NCI-H1048 (cell line): ENCODE results near the gene GABBR2.

ENCODE experiments used
- DNase-seq: peaks from one replicate; lab custom pipeline; 2025; lab: John Stamatoyannopoulos, UW

Gene GABBR2

GRCh38 chr9:98721643-98722042 lies 12.9 kb upstream of the GABBR2 start:
- no peak for DNase-seq

GRCh38 chr9:98720402-98720801 lies 11.7 kb upstream of the GABBR2 start:
- DNase-seq: no peak

GRCh38 chr9:98719055-98719454 lies 10.3 kb upstream of the GABBR2 start:
- DNase-seq: no peak

GRCh38 chr9:98714833-98715232 lies 6.1 kb upstream of the GABBR2 start:
- DNase-seq: no peak

GRCh38 chr9:98712987-98713386 lies 4.3 kb upstream of the GABBR2 start:
- DNase-seq: no peak

GRCh38 chr9:98709968-98710965 lies 1.5 kb upstream of the GABBR2 start:
- no peak for DNase-seq

GRCh38 chr9:98708103-98708932 lies 417 bp downstream of the GABBR2 start:
- DNase-seq: no peak

GRCh38 chr9:98707166-98708102 lies 1.3 kb downstream of the GABBR2 start:
- no peak for DNase-seq

GRCh38 chr9:98706651-98707165 lies 2.0 kb downstream of the GABBR2 start:
- DNase-seq: no peak

- DNase-seq: no peak
Observed at GRCh38 chr9:98702835-98703380, 5.8 kb downstream of the GABBR2 start.

- DNase-seq: no peak
Observed at GRCh38 chr9:98702340-98702739, 6.4 kb downstream of the GABBR2 start.

GRCh38 chr9:98701576-98701975 lies 7.2 kb downstream of the GABBR2 start:
- no peak for DNase-seq

- no peak for DNase-seq
Observed at GRCh38 chr9:98700801-98701200, 7.9 kb downstream of the GABBR2 start.

GRCh38 chr9:98698856-98699255 lies 9.9 kb downstream of the GABBR2 start:
- DNase-seq: no peak

GRCh38 chr9:98694943-98695342 lies 13.8 kb downstream of the GABBR2 start:
- no peak for DNase-seq

GRCh38 chr9:98692392-98692791 lies 16.3 kb downstream of the GABBR2 start:
- DNase-seq: no peak

GRCh38 chr9:98691890-98692289 lies 16.8 kb downstream of the GABBR2 start:
- no peak for DNase-seq

- DNase-seq: no peak
Observed at GRCh38 chr9:98690686-98691085, 18.0 kb downstream of the GABBR2 start.

GRCh38 chr9:98688710-98689495 lies 19.8 kb downstream of the GABBR2 start:
- DNase-seq: no peak

GRCh38 chr9:98687911-98688310 lies 20.8 kb downstream of the GABBR2 start:
- DNase-seq: no peak
